Measurements from ENCODE around the gene INPP4B.

The INPP4B gene

GRCh38 chr4:142358656-142359055, 487.4 kb downstream of the INPP4B start:
- TF ChIP-seq CTCF (IDR thresholded peaks at IDR 0.05) = no peak
- Histone ChIP-seq H3K4me3 (no peak overlapping the region), H3K27ac (no peak overlapping the region)
- no peak for DNase-seq (ENCODE audit: low spot score)

- Histone ChIP-seq H3K27ac (no peak overlapping the region), H3K4me3 (no peak overlapping the region)
- no peak for DNase-seq (ENCODE audit: low spot score)
- TF ChIP-seq CTCF (IDR thresholded peaks at IDR 0.05) = no peak
Measured at GRCh38 chr4:142356801-142357200, 489.3 kb downstream of the INPP4B start.

- Histone ChIP-seq H3K4me3 (no peak overlapping the region), H3K27ac (no peak overlapping the region)
- no peak for DNase-seq (ENCODE audit: low spot score)
- TF ChIP-seq CTCF (IDR thresholded peaks at IDR 0.05) = no peak
Measured at GRCh38 chr4:142356118-142356759, 489.9 kb downstream of the INPP4B start.

GRCh38 chr4:142355421-142355930, 490.6 kb downstream of the INPP4B start:
- no peak for DNase-seq (ENCODE audit: low spot score)
- no peak for TF ChIP-seq CTCF (IDR thresholded peaks at IDR 0.05)
- Histone ChIP-seq H3K4me3 (no peak overlapping the region), H3K27ac (no peak overlapping the region)

DNA sequence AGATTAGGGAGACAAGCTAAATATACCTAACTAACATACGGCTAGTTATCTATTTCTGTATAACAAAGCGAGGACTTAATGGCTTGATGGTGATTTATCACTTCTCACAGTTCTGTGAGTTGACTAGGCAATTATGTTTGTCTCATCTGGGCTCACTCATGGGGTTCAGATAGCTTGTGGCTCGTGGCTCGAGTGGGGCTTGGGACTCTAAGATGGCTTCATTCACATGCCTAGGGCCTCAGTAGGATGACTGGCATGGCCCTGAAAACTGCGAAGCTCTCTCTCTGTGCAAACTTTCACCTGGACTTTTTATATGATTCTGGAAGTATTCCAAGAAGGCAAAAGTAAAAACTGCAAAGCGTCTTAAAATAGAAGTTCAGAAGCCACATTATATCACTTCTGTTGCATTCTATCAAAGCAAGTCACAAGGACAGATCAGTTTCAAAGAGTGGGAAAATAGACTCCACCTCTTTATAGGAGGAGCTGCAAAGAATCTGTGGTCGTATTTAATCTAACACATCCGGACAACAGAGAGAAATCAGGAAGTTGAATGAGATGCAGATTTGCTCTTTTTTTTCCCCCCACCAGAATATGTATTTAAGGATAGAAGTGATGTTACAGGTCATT, 491.2 kb downstream of the INPP4B start:
- Histone ChIP-seq H3K4me3 (no peak overlapping the region), H3K27ac (peak overlapping the region in 1 of 2 donors; percentile 28)
- TF ChIP-seq CTCF (IDR thresholded peaks at IDR 0.05) = no peak

GRCh38 chr4:142354041-142354440, 492.1 kb downstream of the INPP4B start:
- peak overlapping the region in 1 of 2 donors; percentile 25 for H3K27ac ChIP-seq
- DNase-seq (ENCODE audit: low spot score) = no peak
- H3K4me3 ChIP-seq = no peak overlapping the region
- TF ChIP-seq CTCF (IDR thresholded peaks at IDR 0.05) = no peak

More for the DNA sequence above, 491.2 kb downstream of the INPP4B start:
- DNase-seq (ENCODE audit: low spot score) = no peak

Measured in coronary artery (tissue), 2 donors.